IMR-90 (cell line): ENCODE data around the gene TPX2.

ENCODE experiments used
- CEBPB ChIP-seq: IDR thresholded peaks from 2 replicates; pipeline ENCODE4 v1.6.1; 2012; ENCODE audit warnings: low read depth, low read length, improper control_type of control experiment
- CHD1 ChIP-seq: IDR thresholded peaks from 2 replicates; pipeline ENCODE4 v1.6.1; 2012; ENCODE audit warnings: low read depth, low read length, improper control_type of control experiment
- FOS ChIP-seq: fragments of 150-350 bp; IDR thresholded peaks from 2 replicates; pipeline ENCODE4 v1.6.1; 2016; ENCODE audit warnings: low read depth, low read length
- MAZ ChIP-seq: IDR thresholded peaks from 2 replicates; pipeline ENCODE4 v1.6.1; 2012; ENCODE audit warnings: low read depth, mild to moderate bottlenecking, low read length, improper control_type of control experiment, moderate library complexity, borderline replicate concordance
- MXI1 ChIP-seq: IDR thresholded peaks from 2 replicates; pipeline ENCODE4 v1.6.1; 2012; ENCODE audit warnings: low read depth, mild to moderate bottlenecking, low read length, moderate library complexity, borderline replicate concordance
- POLR2A ChIP-seq: IDR thresholded peaks from 2 replicates; pipeline ENCODE4 v1.6.1; 2012; ENCODE audit warnings: mild to moderate bottlenecking, low read depth, low read length
- RAD21 ChIP-seq: IDR thresholded peaks from 2 replicates; pipeline ENCODE4 v1.6.1; 2012; ENCODE audit warnings: low read length, improper control_type of control experiment
- RCOR1 ChIP-seq: IDR thresholded peaks from 2 replicates; pipeline ENCODE4 v1.6.1; 2012; ENCODE audit warnings: mild to moderate bottlenecking, low read length, improper control_type of control experiment; ENCODE audit not compliant: insufficient replicate concordance
- RFX5 ChIP-seq: IDR thresholded peaks from 2 replicates; pipeline ENCODE4 v1.8.0; 2012; ENCODE audit warnings: low read depth, mild to moderate bottlenecking, low read length, moderate library complexity
- SMC3 ChIP-seq: fragments of 150-350 bp; IDR thresholded peaks from 2 replicates; pipeline ENCODE4 v1.6.1; 2016; ENCODE audit warnings: low read depth, mild to moderate bottlenecking, antibody characterized with exemption, low read length, moderate library complexity
- TF ChIP-seq, protein P1 (sequence below): fragments of 150-350 bp; IDR thresholded peaks from 2 replicates; pipeline ENCODE4 v1.6.1; 2017; ENCODE audit warnings: mild to moderate bottlenecking, antibody characterized with exemption, low read length, low read depth
- TF ChIP-seq, protein P2 (sequence below): conservative IDR thresholded peaks from 2 replicates; pipeline ENCODE4 v1.5.1; 2012; ENCODE audit warnings: mild to moderate bottlenecking, low read depth, low read length, improper control_type of control experiment
- TF ChIP-seq, protein P3 (sequence below): fragments of 150-350 bp; IDR thresholded peaks from 2 replicates; pipeline ENCODE4 v1.6.1; 2016; ENCODE audit warnings: low read depth, mild to moderate bottlenecking, low read length, moderate library complexity, borderline replicate concordance

DNA sequence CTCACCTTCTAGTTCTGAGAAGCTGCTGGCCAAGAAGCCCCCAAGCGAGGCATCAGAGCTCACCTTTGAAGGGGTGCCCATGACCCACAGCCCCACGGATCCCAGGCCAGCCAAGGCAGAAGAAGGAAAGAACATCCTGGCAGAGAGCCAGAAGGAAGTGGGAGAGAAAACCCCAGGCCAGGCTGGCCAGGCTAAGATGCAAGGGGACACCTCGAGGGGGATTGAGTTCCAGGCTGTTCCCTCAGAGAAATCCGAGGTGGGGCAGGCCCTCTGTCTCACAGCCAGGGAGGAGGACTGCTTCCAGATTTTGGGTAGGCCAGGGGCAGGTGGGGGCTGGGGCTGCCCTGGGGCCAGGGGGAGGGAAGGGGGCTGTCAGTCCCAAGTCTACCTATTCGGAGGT, 82.3 kb downstream of the TPX2 start:
- TF ChIP-seq CEBPB (no peak), MXI1 (no peak), POLR2A (no peak), CHD1 (no peak), RAD21 (no peak), FOS (no peak), SMC3 (no peak), RFX5 (no peak), MAZ (no peak), RCOR1 (no peak)
- TF ChIP-seq, protein P1, sequence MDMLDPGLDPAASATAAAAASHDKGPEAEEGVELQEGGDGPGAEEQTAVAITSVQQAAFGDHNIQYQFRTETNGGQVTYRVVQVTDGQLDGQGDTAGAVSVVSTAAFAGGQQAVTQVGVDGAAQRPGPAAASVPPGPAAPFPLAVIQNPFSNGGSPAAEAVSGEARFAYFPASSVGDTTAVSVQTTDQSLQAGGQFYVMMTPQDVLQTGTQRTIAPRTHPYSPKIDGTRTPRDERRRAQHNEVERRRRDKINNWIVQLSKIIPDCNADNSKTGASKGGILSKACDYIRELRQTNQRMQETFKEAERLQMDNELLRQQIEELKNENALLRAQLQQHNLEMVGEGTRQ: no peak
- TF ChIP-seq, protein P2, sequence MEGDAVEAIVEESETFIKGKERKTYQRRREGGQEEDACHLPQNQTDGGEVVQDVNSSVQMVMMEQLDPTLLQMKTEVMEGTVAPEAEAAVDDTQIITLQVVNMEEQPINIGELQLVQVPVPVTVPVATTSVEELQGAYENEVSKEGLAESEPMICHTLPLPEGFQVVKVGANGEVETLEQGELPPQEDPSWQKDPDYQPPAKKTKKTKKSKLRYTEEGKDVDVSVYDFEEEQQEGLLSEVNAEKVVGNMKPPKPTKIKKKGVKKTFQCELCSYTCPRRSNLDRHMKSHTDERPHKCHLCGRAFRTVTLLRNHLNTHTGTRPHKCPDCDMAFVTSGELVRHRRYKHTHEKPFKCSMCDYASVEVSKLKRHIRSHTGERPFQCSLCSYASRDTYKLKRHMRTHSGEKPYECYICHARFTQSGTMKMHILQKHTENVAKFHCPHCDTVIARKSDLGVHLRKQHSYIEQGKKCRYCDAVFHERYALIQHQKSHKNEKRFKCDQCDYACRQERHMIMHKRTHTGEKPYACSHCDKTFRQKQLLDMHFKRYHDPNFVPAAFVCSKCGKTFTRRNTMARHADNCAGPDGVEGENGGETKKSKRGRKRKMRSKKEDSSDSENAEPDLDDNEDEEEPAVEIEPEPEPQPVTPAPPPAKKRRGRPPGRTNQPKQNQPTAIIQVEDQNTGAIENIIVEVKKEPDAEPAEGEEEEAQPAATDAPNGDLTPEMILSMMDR: no peak
- TF ChIP-seq, protein P3, sequence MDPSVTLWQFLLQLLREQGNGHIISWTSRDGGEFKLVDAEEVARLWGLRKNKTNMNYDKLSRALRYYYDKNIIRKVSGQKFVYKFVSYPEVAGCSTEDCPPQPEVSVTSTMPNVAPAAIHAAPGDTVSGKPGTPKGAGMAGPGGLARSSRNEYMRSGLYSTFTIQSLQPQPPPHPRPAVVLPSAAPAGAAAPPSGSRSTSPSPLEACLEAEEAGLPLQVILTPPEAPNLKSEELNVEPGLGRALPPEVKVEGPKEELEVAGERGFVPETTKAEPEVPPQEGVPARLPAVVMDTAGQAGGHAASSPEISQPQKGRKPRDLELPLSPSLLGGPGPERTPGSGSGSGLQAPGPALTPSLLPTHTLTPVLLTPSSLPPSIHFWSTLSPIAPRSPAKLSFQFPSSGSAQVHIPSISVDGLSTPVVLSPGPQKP: no peak
